ENCODE measurements around the gene TLCD1.

DNA sequence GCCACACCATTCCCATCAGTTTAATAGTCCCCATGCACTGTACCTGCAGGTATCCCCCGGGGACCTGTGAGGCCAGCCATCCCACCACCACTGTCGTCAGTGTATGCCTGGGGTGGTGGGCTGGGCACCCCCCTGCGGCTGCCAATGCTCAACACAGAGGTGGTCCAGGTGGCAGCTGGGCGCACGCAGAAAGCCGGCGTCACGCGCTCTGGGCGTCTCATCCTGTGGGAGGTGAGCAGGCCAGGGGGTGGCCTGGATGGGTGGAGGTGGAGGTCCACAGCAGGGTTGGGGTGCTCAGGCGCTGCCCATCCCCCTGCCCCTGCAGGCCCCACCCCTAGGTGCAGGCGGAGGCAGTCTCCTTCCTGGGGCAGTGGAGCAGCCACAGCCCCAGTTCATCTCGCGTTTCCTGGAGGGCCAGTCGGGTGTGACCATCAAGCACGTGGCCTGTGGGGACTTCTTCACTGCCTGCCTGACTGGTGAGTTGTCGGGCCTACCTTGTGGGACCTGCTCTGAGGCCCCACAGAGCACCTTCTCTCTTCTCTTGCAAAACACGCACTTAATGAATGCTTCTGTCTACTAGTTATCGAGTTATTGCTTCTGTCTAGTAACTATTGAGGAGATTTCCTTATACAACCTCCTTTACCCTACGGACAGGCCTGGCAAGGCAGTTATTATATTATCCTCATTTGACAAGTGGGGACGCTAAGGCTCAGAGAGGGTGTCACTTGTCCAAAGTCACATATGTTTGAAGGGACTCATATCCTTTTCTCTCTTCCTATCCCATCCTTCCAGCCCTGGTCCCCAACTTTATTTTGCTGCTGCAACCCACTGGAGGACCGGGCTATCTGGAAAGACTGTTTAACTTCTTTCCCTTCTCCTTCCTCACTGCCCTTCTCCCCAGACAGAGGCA is 12.0 kb upstream of the TLCD1 start:
- TF ChIP-seq, protein P1, sequence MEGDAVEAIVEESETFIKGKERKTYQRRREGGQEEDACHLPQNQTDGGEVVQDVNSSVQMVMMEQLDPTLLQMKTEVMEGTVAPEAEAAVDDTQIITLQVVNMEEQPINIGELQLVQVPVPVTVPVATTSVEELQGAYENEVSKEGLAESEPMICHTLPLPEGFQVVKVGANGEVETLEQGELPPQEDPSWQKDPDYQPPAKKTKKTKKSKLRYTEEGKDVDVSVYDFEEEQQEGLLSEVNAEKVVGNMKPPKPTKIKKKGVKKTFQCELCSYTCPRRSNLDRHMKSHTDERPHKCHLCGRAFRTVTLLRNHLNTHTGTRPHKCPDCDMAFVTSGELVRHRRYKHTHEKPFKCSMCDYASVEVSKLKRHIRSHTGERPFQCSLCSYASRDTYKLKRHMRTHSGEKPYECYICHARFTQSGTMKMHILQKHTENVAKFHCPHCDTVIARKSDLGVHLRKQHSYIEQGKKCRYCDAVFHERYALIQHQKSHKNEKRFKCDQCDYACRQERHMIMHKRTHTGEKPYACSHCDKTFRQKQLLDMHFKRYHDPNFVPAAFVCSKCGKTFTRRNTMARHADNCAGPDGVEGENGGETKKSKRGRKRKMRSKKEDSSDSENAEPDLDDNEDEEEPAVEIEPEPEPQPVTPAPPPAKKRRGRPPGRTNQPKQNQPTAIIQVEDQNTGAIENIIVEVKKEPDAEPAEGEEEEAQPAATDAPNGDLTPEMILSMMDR (IDR thresholded peaks at IDR 0.05; ENCODE audit: insufficient read depth, low read length, poor library complexity, severe bottlenecking) = no peak
- no peak for TF ChIP-seq EZH2phosphoT487 (conservative IDR thresholded peaks at IDR 0.05; ENCODE audit: low read length)
